ENCODE data around the gene TMEM145. TPM values are rescaled to one million over a fixed set of nuclear protein-coding genes. Genes with fewer than 3 reads are reported as not detected.

Gene TMEM145
- total RNA-seq, 1 donor from 2014 or later, result 0.82 TPM

DNA sequence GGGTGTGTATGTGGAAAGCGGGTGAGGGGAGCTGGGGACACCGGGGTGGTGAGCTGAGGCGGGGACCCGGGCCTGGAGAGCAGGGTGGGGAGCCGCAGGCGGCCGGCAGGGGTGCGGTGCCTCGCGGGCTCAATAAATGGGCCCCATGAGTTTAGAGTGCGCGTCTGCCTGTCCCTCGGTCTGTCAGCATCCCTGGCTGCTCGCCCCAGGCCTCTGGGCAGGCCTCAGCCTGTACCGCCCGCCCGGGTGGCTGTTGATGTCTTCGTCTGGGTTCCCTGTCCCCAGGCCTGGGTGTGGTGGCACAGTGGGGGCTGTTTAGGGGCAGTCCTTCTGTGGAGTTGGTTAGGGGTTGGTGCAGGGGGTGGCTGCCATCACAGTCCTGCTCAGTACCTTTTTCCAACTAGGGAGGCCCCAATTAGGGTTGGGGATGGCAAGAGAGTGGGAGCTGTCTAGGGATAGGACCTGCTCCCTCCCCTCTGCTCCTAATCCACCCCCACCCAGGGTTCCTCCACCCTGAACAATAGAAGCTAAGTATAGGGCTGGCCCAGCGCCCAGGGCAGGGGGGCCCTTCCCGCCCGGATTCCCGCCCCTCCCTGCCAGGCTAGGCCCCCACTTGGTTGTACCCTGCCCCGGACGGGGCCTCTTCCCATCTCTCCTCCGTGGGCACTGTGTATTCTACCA lies 31.8 kb upstream of the TMEM145 start:
- DNase-seq, result peak; percentile 80
- no peaks in the 10 kb centered on the region for H3K27me3 Mint-ChIP-seq
- peaks cover 47% of the 10 kb centered on the region for H3K4me1 Mint-ChIP-seq
- H3K4me3 Mint-ChIP-seq, result no peak overlapping the region
- peaks cover 13% of the 10 kb centered on the region for H3K36me3 Mint-ChIP-seq (ENCODE audit: low read depth)
- no peaks in the 10 kb centered on the region for H3K9me3 Mint-ChIP-seq
- intact Hi-C loops (cut with micrococcal nuclease), result loop anchor here (5.0 kb wide), 2 partner anchors 141 to 394 kb away; no protein-coding TSS in a partner anchor
- peak overlapping the region; percentile 86 for H3K27ac Mint-ChIP-seq

DNA sequence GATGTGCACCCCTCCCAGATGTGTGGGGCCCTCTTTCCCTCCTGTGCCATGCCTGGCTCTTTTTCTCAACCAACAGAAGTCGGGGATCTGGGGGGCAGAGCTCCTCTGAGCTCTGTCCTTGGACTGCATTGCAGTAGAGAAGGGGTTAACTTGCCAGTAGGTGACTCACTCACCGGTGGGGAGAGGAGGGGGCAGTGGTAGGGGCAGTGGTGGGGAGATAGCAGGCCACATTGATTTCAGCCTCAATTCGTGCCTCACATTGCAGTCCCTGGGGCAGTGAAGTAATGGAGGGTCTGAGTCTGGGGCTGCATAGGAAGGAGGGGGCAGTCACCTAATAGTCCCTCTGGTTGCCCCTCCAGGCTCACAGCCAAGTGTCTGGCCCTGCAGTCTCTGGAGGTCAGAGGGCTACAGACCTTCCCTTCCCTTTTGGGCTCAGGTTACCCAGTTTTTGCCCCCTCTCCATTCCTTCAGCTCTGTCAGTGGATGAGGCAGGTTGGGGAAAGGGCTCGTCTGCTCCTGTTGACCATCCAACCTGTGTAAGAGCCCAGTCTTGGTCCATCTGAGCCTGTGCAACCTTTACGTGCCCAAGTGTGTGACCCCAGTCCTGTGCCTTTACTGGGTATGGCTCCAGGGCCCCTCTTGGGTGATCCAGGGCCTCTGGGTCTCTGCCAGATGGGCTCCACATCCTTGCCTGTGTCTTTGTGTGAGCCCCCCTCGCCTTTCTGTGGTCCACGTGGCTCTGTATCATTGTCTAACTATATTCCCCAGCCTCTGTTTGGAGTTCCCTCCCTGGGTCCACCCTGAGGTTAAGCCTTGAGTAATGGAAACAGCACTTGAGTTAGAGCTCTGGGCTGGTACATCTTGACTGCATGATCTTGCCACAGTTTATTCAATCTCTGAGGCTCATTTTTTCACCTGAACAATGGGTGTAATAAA lies 31.0 kb upstream of the TMEM145 start:
- H3K9me3 Mint-ChIP-seq, result no peaks in the 10 kb centered on the region
- no peak overlapping the region for H3K27ac Mint-ChIP-seq
- peaks cover 43% of the 10 kb centered on the region for H3K4me1 Mint-ChIP-seq
- H3K27me3 Mint-ChIP-seq, result no peaks in the 10 kb centered on the region
- peaks cover 11% of the 10 kb centered on the region for H3K36me3 Mint-ChIP-seq (ENCODE audit: low read depth)
- intact Hi-C loops (cut with micrococcal nuclease), result loop anchor here (2.0 to 5.0 kb wide), 4 partner anchors 61 to 395 kb away; partner anchors contain the start of genes POU2F2 and ZNF526
- H3K4me3 Mint-ChIP-seq, result no peak overlapping the region
- peak; percentile 71 for DNase-seq

DNA sequence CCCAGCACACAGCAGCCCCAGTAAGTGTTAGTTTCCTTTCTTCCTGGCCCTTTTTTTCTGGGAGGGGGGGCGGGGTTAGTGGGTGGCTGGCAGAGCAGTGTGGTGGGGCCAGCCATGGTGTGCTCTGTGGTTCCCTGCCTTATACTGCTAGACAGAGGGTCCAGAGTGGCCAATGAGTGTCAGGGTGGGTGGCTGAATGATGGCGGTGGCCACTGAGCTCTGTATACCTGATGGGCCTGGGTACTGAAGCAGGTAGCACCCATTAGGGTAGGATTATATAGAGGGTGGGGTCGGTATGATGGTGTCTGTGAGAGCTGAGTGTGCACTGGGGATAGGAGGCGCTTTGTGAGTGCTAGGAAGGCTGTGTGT lies 30.3 kb upstream of the TMEM145 start:
- Mint-ChIP-seq H3K9me3 (no peaks in the 10 kb centered on the region), H3K4me3 (no peak overlapping the region), H3K4me1 (peaks cover 43% of the 10 kb centered on the region), H3K36me3 (ENCODE audit: low read depth) (peaks cover 12% of the 10 kb centered on the region), H3K27ac (no peak overlapping the region), H3K27me3 (no peaks in the 10 kb centered on the region)
- intact Hi-C loops (cut with micrococcal nuclease), result loop anchor here (1.0 to 5.0 kb wide), 6 partner anchors 19 to 396 kb away; partner anchors contain the start of genes PAFAH1B3, POU2F2, PRR19 and ZNF526
- DNase-seq, result no peak

DNA sequence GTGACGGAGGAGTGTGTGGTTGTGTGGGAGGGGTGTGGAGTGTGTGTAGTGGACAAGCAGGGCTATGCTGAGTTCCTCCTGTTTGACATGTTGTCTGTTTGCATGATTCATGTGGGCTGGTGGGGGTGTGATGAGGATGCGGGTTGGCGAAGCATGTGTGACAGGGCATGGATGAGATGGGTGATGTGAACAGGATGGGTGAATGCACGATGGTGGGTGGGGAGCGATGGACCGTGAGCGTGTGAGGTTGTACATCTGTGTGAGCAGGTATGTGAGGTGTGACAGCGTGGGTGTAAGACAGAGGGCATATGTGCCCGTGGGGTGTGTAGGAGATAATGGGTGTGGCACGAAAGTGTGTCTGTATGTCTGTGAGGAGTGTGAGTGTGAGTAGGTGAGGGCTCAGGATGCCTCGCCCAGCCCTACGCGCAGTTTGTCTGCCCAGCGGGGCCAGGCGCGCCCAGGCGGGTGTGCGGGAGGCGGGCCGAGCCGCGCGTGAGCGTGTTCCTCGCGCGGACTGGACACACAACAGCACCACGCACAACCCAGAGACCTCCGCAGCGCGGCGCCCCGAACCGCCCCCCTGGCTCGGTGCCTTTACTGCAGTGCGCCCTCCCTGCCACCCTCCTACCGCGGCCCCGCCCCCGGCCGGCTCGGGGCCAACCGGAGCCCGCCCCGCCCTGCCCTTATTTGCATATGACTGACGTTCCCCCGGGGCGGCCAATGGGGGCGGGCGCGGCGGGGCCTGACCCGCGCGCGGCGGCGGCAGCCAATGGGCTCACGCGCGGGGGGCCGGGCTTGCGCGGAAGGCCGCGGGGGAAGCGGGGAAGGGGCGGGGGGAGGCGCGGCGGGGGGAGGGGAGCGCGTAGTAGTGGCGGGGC lies 29.7 kb upstream of the TMEM145 start:
- peaks cover 16% of the 10 kb centered on the region for H3K36me3 Mint-ChIP-seq (ENCODE audit: low read depth)
- H3K27ac Mint-ChIP-seq, result no peak overlapping the region
- H3K4me3 Mint-ChIP-seq, result no peak overlapping the region
- peak; percentile 98 for DNase-seq
- peaks cover 39% of the 10 kb centered on the region for H3K4me1 Mint-ChIP-seq
- no peaks in the 10 kb centered on the region for H3K9me3 Mint-ChIP-seq
- no peaks in the 10 kb centered on the region for H3K27me3 Mint-ChIP-seq
- intact Hi-C loops (cut with micrococcal nuclease), result loop anchor here (1.0 to 5.0 kb wide), 7 partner anchors 19 to 396 kb away; partner anchors contain the start of genes MEGF8, PAFAH1B3, POU2F2 and PRR19

DNA sequence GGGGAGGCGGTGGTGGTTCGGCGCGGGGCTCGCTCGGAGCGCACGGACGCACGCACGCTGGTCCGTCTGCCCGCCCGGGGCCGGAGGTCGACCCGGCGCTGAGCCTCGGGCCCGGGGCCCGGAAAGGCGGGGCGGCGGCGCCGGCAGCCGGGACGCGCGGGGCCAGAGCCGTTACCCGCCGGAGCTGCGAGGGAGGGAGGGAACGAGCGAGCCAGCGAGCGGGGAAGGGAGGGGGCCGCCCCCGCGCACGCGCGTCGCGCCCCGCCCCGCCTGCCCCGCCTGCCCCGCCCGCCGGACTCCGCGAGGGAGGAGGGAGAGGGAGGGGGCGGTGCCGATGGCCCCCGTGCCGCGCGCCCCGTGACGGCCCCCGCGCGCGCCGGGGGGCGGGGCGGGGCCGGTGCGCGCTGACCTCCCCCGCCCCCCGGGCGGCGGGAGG lies 29.0 kb upstream of the TMEM145 start:
- Mint-ChIP-seq H3K4me1 (peaks cover 33% of the 10 kb centered on the region), H3K27ac (no peak overlapping the region), H3K4me3 (no peak overlapping the region), H3K36me3 (ENCODE audit: low read depth) (peaks cover 15% of the 10 kb centered on the region), H3K9me3 (no peaks in the 10 kb centered on the region), H3K27me3 (no peaks in the 10 kb centered on the region)
- intact Hi-C loops (cut with micrococcal nuclease), result loop anchor here (2.0 to 5.0 kb wide), 3 partner anchors 41 to 397 kb away; partner anchors contain the start of gene MEGF8
- peak; percentile 95 for DNase-seq

DNA sequence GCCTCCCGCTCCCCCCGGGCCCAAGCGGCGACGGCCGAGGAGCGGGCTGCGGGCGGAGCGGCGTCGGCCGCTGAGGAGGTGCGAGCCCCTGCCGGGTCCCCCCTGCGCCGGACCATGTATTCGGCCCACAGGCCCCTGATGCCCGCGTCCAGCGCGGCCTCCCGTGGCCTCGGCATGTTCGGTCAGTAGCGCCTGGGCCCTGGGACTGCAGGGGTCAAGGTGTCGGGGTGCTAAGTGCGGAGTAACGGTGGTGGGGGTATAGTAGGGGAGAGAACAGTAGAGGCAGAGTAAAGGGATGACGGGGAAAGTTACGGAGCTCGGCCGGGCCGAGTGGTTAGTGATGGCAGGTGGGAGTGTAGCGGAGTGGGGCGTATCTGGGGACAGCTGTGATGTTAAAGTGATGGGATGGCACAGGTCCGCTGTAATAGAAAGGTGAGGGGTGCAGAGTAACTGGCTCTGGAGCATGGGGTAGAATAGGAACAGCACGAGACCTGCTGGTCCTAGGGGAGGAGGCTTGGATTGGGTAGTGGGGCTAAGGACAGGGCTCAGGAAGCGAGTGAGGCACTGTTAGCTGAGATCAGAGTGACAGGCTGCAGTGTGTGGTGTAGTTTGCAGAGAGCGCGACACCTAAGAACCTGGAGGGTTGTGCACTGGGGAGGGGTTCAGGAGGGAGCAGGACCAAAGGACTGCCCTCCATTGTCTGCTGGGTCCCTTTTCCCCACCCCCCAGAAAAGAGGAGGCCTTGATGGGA lies 28.3 kb upstream of the TMEM145 start:
- Mint-ChIP-seq H3K4me3 (peak overlapping the region; percentile 95), H3K27ac (peak overlapping the region; percentile 95), H3K27me3 (no peaks in the 10 kb centered on the region), H3K36me3 (ENCODE audit: low read depth) (peaks cover 16% of the 10 kb centered on the region), H3K4me1 (peaks cover 26% of the 10 kb centered on the region), H3K9me3 (no peaks in the 10 kb centered on the region)
- DNase-seq, result peak; percentile 77
- intact Hi-C loops (cut with micrococcal nuclease), result loop anchor here (2.0 to 5.0 kb wide), 3 partner anchors 40 to 397 kb away; partner anchors contain the start of gene MEGF8

DNA sequence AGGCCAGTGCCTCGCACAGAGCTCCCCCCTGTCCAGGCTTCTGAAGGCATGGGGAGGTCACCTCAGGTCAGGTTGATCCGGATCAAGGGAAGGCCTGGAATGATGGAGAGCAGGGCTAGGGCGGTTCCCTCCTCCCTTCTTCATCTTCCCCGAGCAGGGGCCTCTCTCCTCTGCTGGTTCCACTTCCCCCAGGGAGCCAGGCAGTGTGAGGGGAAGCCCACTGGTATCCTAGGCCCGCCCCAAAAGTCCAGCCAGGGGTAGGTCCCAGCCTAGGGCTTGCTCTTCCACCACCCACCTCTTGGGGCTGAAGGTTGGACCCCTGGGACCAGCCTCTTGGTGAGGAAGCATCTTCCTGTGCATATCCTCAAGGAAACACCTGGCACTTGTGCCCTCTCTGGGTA lies 27.6 kb upstream of the TMEM145 start:
- H3K4me3 Mint-ChIP-seq, result peak overlapping the region; percentile 95
- peak overlapping the region; percentile 95 for H3K27ac Mint-ChIP-seq
- no peaks in the 10 kb centered on the region for H3K9me3 Mint-ChIP-seq
- peak; percentile 58 for DNase-seq
- H3K36me3 Mint-ChIP-seq (ENCODE audit: low read depth), result peaks cover 18% of the 10 kb centered on the region
- peaks cover 26% of the 10 kb centered on the region for H3K4me1 Mint-ChIP-seq
- intact Hi-C loops (cut with micrococcal nuclease), result loop anchor here (2.0 kb wide), 1 partner anchor 39 kb away; the partner anchor contains the start of gene MEGF8
- H3K27me3 Mint-ChIP-seq, result no peaks in the 10 kb centered on the region

DNA sequence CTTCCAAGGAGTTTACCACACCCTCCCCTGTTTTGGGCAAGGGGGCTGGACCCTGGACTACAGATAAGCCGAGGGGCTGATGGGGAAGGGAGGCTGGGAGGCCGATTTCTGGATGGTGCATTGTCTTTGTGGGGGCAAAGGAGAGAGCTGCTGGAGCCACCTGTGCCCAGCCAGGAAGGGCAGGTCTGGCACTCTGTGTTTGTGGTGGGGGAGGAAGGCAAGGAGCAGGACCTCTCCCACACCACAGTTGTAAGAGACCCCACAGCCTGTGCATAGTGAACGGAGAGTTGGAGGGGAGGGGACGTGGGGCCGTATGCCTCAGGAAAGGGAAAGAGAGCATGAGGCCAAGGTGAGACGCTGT lies 27.1 kb upstream of the TMEM145 start:
- no peaks in the 10 kb centered on the region for H3K9me3 Mint-ChIP-seq
- DNase-seq, result no peak
- peaks cover 26% of the 10 kb centered on the region for H3K4me1 Mint-ChIP-seq
- H3K36me3 Mint-ChIP-seq (ENCODE audit: low read depth), result peaks cover 18% of the 10 kb centered on the region
- H3K27ac Mint-ChIP-seq, result peak overlapping the region; percentile 80
- no peaks in the 10 kb centered on the region for H3K27me3 Mint-ChIP-seq
- intact Hi-C loops (cut with micrococcal nuclease), result loop anchor here (2.0 kb wide), 1 partner anchor 39 kb away; the partner anchor contains the start of gene MEGF8
- H3K4me3 Mint-ChIP-seq, result peak overlapping the region; percentile 95

DNA sequence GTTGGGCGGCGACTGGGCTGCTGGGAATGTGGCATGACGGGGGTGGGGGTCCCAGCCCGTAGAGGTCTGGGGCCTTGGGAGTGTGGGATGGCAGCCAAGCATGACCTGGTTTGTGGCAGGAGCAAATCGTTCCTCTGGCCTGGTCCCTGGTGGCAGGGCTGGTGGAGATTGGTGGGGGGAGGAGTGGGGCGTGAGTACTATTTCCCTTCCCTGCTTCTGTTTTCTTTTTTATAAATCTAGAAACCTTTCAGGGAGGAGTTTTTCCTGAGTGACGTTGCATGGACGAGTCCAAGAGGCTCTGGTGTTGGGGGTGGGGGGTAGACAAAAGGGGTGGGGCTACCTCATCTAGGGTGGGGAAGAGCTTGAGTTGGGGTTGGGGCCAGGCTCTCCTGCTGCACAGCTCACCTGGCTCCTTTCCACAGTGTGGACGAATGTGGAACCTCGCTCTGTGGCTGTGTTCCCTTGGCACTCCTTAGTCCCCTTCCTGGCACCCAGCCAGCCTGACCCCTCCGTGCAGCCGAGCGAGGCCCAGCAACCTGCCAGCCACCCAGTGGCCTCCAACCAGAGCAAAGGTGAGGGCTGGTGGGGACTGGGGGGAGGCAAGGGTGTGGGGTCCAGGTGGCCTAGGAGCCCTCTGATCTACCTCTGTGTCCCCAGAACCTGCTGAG lies 26.6 kb upstream of the TMEM145 start:
- Mint-ChIP-seq H3K27me3 (no peaks in the 10 kb centered on the region), H3K27ac (peak overlapping the region; percentile 80), H3K36me3 (ENCODE audit: low read depth) (peaks cover 22% of the 10 kb centered on the region), H3K9me3 (no peaks in the 10 kb centered on the region), H3K4me3 (peak overlapping the region; percentile 95), H3K4me1 (peaks cover 24% of the 10 kb centered on the region)
- DNase-seq, result peak; percentile 56
- intact Hi-C loops (cut with micrococcal nuclease), result no loop called here

DNA sequence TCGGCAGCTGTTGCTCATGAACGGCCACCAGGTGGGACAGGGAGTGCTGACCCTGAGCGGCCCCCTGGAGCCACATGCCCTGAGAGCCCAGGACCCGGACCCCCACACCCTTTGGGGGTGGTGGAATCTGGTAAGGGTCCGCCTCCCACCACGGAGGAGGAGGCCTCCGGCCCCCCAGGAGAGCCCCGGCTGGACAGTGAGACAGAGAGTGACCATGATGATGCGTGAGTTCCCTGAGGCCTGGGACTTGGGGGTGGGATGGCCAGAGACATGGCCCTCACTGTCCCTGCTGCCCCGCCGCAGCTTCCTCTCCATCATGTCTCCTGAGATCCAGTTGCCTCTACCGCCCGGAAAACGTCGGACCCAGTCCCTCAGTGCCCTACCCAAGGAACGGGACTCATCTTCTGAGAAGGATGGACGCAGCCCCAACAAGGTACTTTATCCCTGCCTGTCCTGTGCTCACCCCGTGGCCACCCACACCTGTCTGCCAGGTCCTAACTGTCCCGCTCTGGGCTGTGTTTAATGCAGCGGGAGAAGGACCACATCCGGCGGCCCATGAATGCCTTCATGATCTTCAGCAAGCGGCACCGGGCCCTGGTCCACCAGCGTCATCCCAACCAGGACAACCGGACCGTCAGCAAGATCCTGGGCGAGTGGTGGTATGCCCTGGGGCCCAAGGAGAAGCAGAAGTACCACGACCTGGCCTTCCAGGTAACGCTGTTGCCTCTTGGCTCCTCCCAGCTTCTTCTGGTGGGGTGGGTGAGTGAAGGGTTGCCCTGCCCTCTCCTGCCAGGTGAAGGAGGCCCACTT lies 25.9 kb upstream of the TMEM145 start:
- DNase-seq, result peak; percentile 56
- Mint-ChIP-seq H3K27ac (peak overlapping the region; percentile 63), H3K4me3 (no peak overlapping the region), H3K9me3 (no peaks in the 10 kb centered on the region), H3K4me1 (peaks cover 20% of the 10 kb centered on the region), H3K36me3 (ENCODE audit: low read depth) (peaks cover 26% of the 10 kb centered on the region), H3K27me3 (no peaks in the 10 kb centered on the region)
- intact Hi-C loops (cut with micrococcal nuclease), result no loop called here

DNA sequence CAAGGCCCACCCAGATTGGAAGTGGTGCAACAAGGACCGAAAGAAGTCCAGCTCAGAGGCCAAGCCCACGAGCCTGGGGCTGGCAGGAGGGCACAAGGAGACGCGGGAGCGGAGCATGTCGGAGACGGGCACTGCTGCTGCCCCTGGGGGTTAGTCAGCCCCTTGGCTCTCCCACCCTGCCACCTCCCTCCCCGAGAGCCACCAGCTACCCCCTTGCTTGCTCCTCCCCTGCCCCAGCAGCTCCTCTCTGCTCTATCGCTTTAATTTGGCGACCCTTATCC lies 25.3 kb upstream of the TMEM145 start:
- Mint-ChIP-seq H3K9me3 (no peaks in the 10 kb centered on the region), H3K4me3 (no peak overlapping the region), H3K27me3 (no peaks in the 10 kb centered on the region), H3K4me1 (peaks cover 16% of the 10 kb centered on the region), H3K27ac (no peak overlapping the region), H3K36me3 (ENCODE audit: low read depth) (peaks cover 26% of the 10 kb centered on the region)
- intact Hi-C loops (cut with micrococcal nuclease), result no loop called here
- peak; percentile 55 for DNase-seq

DNA sequence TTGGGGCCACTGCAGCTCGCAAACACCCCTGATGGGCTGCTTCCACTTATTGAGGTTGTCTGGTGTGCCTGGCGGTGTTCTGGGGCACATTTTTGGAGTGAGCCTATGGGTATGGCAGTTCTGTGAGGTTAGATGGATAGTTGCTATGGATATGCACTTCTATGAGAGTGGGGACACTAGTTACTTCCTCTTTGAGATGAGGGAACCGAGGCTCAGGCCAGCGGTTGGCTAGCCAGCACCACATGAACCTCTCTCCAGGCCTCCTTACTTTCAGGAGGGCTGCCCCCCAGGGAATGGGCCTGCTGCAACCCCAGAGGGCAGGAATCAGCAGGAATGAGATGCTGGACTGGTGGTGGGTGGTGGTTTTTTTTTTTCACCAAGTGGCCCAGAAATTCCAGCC lies 24.7 kb upstream of the TMEM145 start:
- Mint-ChIP-seq H3K9me3 (no peaks in the 10 kb centered on the region), H3K4me3 (no peak overlapping the region), H3K27ac (no peak overlapping the region), H3K27me3 (no peaks in the 10 kb centered on the region), H3K36me3 (ENCODE audit: low read depth) (peaks cover 28% of the 10 kb centered on the region), H3K4me1 (peaks cover 16% of the 10 kb centered on the region)
- intact Hi-C loops (cut with micrococcal nuclease), result no loop called here
- no peak for DNase-seq
